ENCODE measurements around the gene ANKS1B.

GRCh38 chr12:99732131-99732530 lies 252.6 kb downstream of the ANKS1B start:
- TF ChIP-seq CTCF (IDR thresholded peaks at IDR 0.05 in 2 of 3, conservative IDR thresholded peaks at IDR 0.05 in 1 of 3; ENCODE audit: borderline replicate concordance in 1 of 3, insufficient read depth in 1 of 3, low read depth in 2 of 3, low read length in 2 of 3): no peak
- TF ChIP-seq RAD21 (IDR thresholded peaks at IDR 0.05; ENCODE audit: low read depth): no peak
- no peak for TF ChIP-seq EZH2 (IDR thresholded peaks at IDR 0.05)
- TF ChIP-seq EZH2phosphoT487 (IDR thresholded peaks at IDR 0.05; ENCODE audit: borderline replicate concordance): no peak
- no peak for TF ChIP-seq POLR2AphosphoS5 (IDR thresholded peaks at IDR 0.05; ENCODE audit: low read depth, low read length)
- TF ChIP-seq ELF1 (IDR thresholded peaks at IDR 0.05; ENCODE audit: borderline replicate concordance, low read depth): no peak

Data from HCT116 (cell line).